Liver (tissue), 9 donors: ENCODE data around the gene VAMP7. TPM values are rescaled to one million over a fixed set of nuclear protein-coding genes. Genes with fewer than 3 reads are reported as not detected.

ENCODE experiments used
- DNase-seq: peaks from one replicate; pipeline ENCODE4 v3.0.0-alpha.2; 2017; ENCODE audit warnings: low spot score
- H3K27ac ChIP-seq, 2 donors: one replicate each; pipeline ENCODE4 v1.7.0; 2013; ENCODE audit warnings: inconsistent platforms in 2 of 2, low read length in 2 of 2, control low read depth in 1 of 2, low read depth in 1 of 2, mild to moderate bottlenecking in 1 of 2
- H3K27me3 ChIP-seq, 4 donors: one replicate each; pipeline versions ENCODE4 v1.6.1 to v1.7.0; 2013; ENCODE audit warnings: low read length in 3 of 4, inconsistent platforms in 1 of 4, mild to moderate bottlenecking in 1 of 4, moderate library complexity in 1 of 4; ENCODE audit not compliant: control insufficient read depth in 4 of 4, insufficient read depth in 4 of 4
- H3K36me3 ChIP-seq, 4 donors: one replicate each; pipeline versions ENCODE4 v1.6.1 to v1.7.0; 2013; ENCODE audit warnings: low read length in 3 of 4, mild to moderate bottlenecking in 3 of 4, low read depth in 1 of 4, moderate library complexity in 1 of 4; ENCODE audit not compliant: control insufficient read depth in 4 of 4, insufficient read depth in 3 of 4
- H3K4me1 ChIP-seq, 4 donors: one replicate each; pipeline versions ENCODE4 v1.6.1 to v1.7.0; 2013; ENCODE audit warnings: low read length in 3 of 4, mild to moderate bottlenecking in 3 of 4, moderate library complexity in 1 of 4; ENCODE audit not compliant: control insufficient read depth in 4 of 4, insufficient read depth in 4 of 4
- H3K4me3 ChIP-seq, 3 donors: one replicate each; pipeline versions ENCODE4 v1.6.1 to v1.7.0; 2013; ENCODE audit warnings: low read length in 3 of 3, control low read depth in 1 of 3, low read depth in 1 of 3, mild to moderate bottlenecking in 1 of 3
- H3K9ac ChIP-seq, 2 donors: one replicate each; pipeline ENCODE4 v1.7.0; 2013; ENCODE audit warnings: low read length in 2 of 2, mild to moderate bottlenecking in 2 of 2, moderate library complexity in 2 of 2, control low read depth in 1 of 2, low read depth in 1 of 2
- H3K9me3 ChIP-seq, 4 donors: one replicate each; pipeline versions ENCODE4 v1.6.1 to v1.7.0; 2013; ENCODE audit warnings: low read length in 3 of 4; ENCODE audit not compliant: control insufficient read depth in 4 of 4
- ATF3 ChIP-seq: IDR thresholded peaks from 2 replicates; pipeline ENCODE4 v1.6.1; 2016; ENCODE audit warnings: antibody characterized with exemption
- CTCF ChIP-seq: fragments of 150-350 bp; IDR thresholded peaks from 2 replicates; pipeline ENCODE4 v1.5.1; 2017; ENCODE audit warnings: improper control_type of control experiment, low read depth, low read length; ENCODE audit not compliant: missing input control
- EGR1 ChIP-seq, 2 donors: IDR thresholded peaks; 2 replicates each; pipeline ENCODE4 v1.6.1; 2016 to 2018; ENCODE audit warnings: antibody characterized with exemption in 2 of 2, low read depth in 2 of 2
- FOXA1 ChIP-seq: IDR thresholded peaks from 2 replicates; pipeline ENCODE4 v1.6.1; 2016; ENCODE audit warnings: antibody characterized with exemption
- FOXA2 ChIP-seq: IDR thresholded peaks from 2 replicates; pipeline ENCODE4 v1.6.1; 2016; ENCODE audit warnings: antibody characterized with exemption
- GABPA ChIP-seq, 2 donors: IDR thresholded peaks in 1 of 2; conservative IDR thresholded peaks in 1 of 2; 2 replicates each; pipeline ENCODE4 v1.6.1; 2016; ENCODE audit warnings: antibody characterized with exemption in 2 of 2, mild to moderate bottlenecking in 1 of 2, moderate library complexity in 1 of 2
- HNF4A ChIP-seq, 2 donors: conservative IDR thresholded peaks; 2 replicates each; pipeline ENCODE4 v1.6.1; 2016; ENCODE audit warnings: antibody characterized with exemption in 2 of 2, mild to moderate bottlenecking in 2 of 2
- HNF4G ChIP-seq: IDR thresholded peaks from 2 replicates; pipeline ENCODE4 v1.6.1; 2016; ENCODE audit warnings: antibody characterized with exemption
- JUND ChIP-seq, 2 donors: IDR thresholded peaks; 2 replicates each; pipeline ENCODE4 v1.6.1; 2016; ENCODE audit warnings: antibody characterized with exemption in 2 of 2
- NR2F2 ChIP-seq: IDR thresholded peaks from 2 replicates; pipeline ENCODE4 v1.6.1; 2016; ENCODE audit warnings: antibody characterized with exemption
- REST ChIP-seq: IDR thresholded peaks from 2 replicates; pipeline ENCODE4 v1.6.1; 2016; ENCODE audit warnings: antibody characterized with exemption, mild to moderate bottlenecking
- RXRA ChIP-seq, 2 donors: IDR thresholded peaks; 2 replicates each; pipeline ENCODE4 v1.6.1; 2017 to 2018; ENCODE audit warnings: antibody characterized with exemption in 2 of 2, mild to moderate bottlenecking in 1 of 2
- SP1 ChIP-seq: IDR thresholded peaks from 2 replicates; pipeline ENCODE4 v1.6.1; 2018; ENCODE audit warnings: antibody characterized with exemption, mild to moderate bottlenecking
- TAF1 ChIP-seq: conservative IDR thresholded peaks from 2 replicates; pipeline ENCODE4 v1.6.1; 2016; ENCODE audit warnings: antibody characterized with exemption, mild to moderate bottlenecking
- YY1 ChIP-seq: IDR thresholded peaks from 2 replicates; pipeline ENCODE4 v1.6.1; 2016; ENCODE audit warnings: antibody characterized with exemption, mild to moderate bottlenecking
- WGBS: extraction: QIAGEN DNeasy Blood & Tissue Kit; methylation state at CpG from one replicate; pipeline ENCODE4 v1.1.7; 2013; 5-methylcytosine and 5-hydroxymethylcytosine counted together
- polyA plus RNA-seq, 2 donors: library from polyadenylated mRNA; stranded (reverse) in 1 of 2; unstranded in 1 of 2; fragments of 200-250 nt in 1 of 2; fragments of >200 nt in 1 of 2; fragmentation: Nextera tagmentation in 1 of 2; extraction: Ambion mirVana in 1 of 2; gene quantifications; one replicate each; pipeline versions ENCODE4 v1.2.1 to v1.2.3, GENCODE V29; 2013 to 2015
- total RNA-seq, 2 donors: library from RNA; depleted of rRNA; stranded (reverse); fragments of >200 nt; gene quantifications; one replicate each; pipeline ENCODE4 v1.2.3, GENCODE V29; 2014
- donor health status: healthy.
- donor health status: healthy.
- donor health status: healthy.
- donor health status: healthy.
- donor health status: healthy.

The VAMP7 gene
- total and polyA plus RNA-seq, 4 donors, result 18.3 to 28.8 (median 22.9) TPM

GRCh38 chrX:155871934-155872333 lies 9.2 kb upstream of the VAMP7 start:
- peaks cover 0 to 4% (median 0%) of the 10 kb centered on the region in 4 donors for H3K27me3 ChIP-seq
- no peak for TF ChIP-seq RXRA (IDR thresholded peaks at IDR 0.05)
- no peak for TF ChIP-seq EGR1 (IDR thresholded peaks at IDR 0.05; ENCODE audit: low read depth in 2 of 2)
- no peak for TF ChIP-seq ATF3
- TF ChIP-seq CTCF, result no peak
- TF ChIP-seq TAF1, result no peak
- TF ChIP-seq NR2F2, result no peak
- no peak for TF ChIP-seq HNF4G
- TF ChIP-seq FOXA1, result no peak
- TF ChIP-seq HNF4A (conservative IDR thresholded peaks at IDR 0.05), result no peak
- TF ChIP-seq REST, result no peak
- TF ChIP-seq SP1, result no peak
- no peak for TF ChIP-seq GABPA (IDR thresholded peaks at IDR 0.05 in 1 of 2, conservative IDR thresholded peaks at IDR 0.05 in 1 of 2)
- no peak for TF ChIP-seq FOXA2
- no peak for TF ChIP-seq JUND (IDR thresholded peaks at IDR 0.05)
- TF ChIP-seq YY1, result no peak

GRCh38 chrX:155873188-155873587 lies 8.0 kb upstream of the VAMP7 start:
- TF ChIP-seq HNF4G, result no peak
- no peak overlapping the region for H3K27ac ChIP-seq
- DNase-seq, result no peak
- no peak overlapping the region for H3K9ac ChIP-seq
- no peaks in the 10 kb centered on the region for H3K4me1 ChIP-seq
- no peaks in the 10 kb centered on the region for H3K36me3 ChIP-seq
- H3K4me3 ChIP-seq, result no peak overlapping the region
- 61% methylated on average over 5 of the region's 5 CpGs for WGBS
- H3K27me3 ChIP-seq, result peaks cover 0 to 4% (median 0%) of the 10 kb centered on the region in 4 donors
- peaks cover 0 to 4% (median 0%) of the 10 kb centered on the region in 4 donors for H3K9me3 ChIP-seq

More at GRCh38 chrX:155871934-155872333, 9.2 kb upstream of the VAMP7 start:
- no peak overlapping the region for H3K27ac ChIP-seq
- no peaks in the 10 kb centered on the region for H3K36me3 ChIP-seq
- DNase-seq, result no peak
- H3K4me3 ChIP-seq, result no peak overlapping the region
- H3K9ac ChIP-seq, result no peak overlapping the region
- peaks cover 0 to 8% (median under 1%) of the 10 kb centered on the region in 4 donors for H3K9me3 ChIP-seq
- no peaks in the 10 kb centered on the region for H3K4me1 ChIP-seq
